NT2/D1 (cell line): ENCODE measurements around the gene PRRG4.

ENCODE experiments used
- DNase-seq: peaks from one replicate; pipeline ENCODE4 v3.0.0-alpha.2; 2011; ENCODE audit warnings: low read depth, low spot score
- H3K27me3 ChIP-seq: 2 replicates; pipeline ENCODE4 v1.6.0; 2011; ENCODE audit warnings: mild to moderate bottlenecking; ENCODE audit not compliant: insufficient read length, insufficient read depth
- H3K36me3 ChIP-seq: 2 replicates; pipeline ENCODE4 v1.6.1; 2011; ENCODE audit warnings: mild to moderate bottlenecking, low read length, mixed read lengths; ENCODE audit not compliant: insufficient read depth, insufficient read length
- H3K4me1 ChIP-seq: 2 replicates; pipeline ENCODE4 v1.5.1; 2011; ENCODE audit not compliant: insufficient read depth, insufficient read length
- H3K4me3 ChIP-seq: 2 replicates; pipeline ENCODE4 v1.5.1; 2011; ENCODE audit warnings: low read depth; ENCODE audit not compliant: insufficient read length
- H3K9ac ChIP-seq: 2 replicates; pipeline ENCODE4 v1.6.0; 2011; ENCODE audit warnings: low read depth; ENCODE audit not compliant: insufficient read length
- H3K9me3 ChIP-seq: 2 replicates; pipeline ENCODE4 v1.5.1; 2011; ENCODE audit warnings: mild to moderate bottlenecking, low read length; ENCODE audit not compliant: insufficient read depth
- SUZ12 ChIP-seq: IDR thresholded peaks from 2 replicates; pipeline ENCODE4 v1.6.1; 2011; ENCODE audit not compliant: insufficient read length, insufficient read depth; ENCODE audit errors: extremely low read depth
- YY1 ChIP-seq: IDR thresholded peaks from 2 replicates; pipeline ENCODE4 v1.6.1; 2011; ENCODE audit not compliant: insufficient read length, insufficient read depth
- ZNF274 ChIP-seq: IDR thresholded peaks from 2 replicates; pipeline ENCODE4 v1.6.1; 2011; ENCODE audit warnings: mild to moderate bottlenecking, low read depth, low read length

PRRG4 gene

GRCh38 chr11:32792948-32793475, 36.7 kb upstream of the PRRG4 start:
- DNase-seq: no peak
- Histone ChIP-seq H3K4me1 (no peaks in the 10 kb centered on the region), H3K9ac (no peak overlapping the region), H3K4me3 (no peak overlapping the region), H3K9me3 (no peaks in the 10 kb centered on the region), H3K36me3 (no peaks in the 10 kb centered on the region), H3K27me3 (no peaks in the 10 kb centered on the region)
- no peak for TF ChIP-seq SUZ12
- no peak for TF ChIP-seq YY1
- no peak for TF ChIP-seq ZNF274

GRCh38 chr11:32794439-32794838, 35.3 kb upstream of the PRRG4 start, which contains the start of gene CCDC73:
Gene CCDC73, minus strand, starts transcription at chr11:32794662. Its CDS starts 34,419 bp downstream, at chr11:32760243.
- Histone ChIP-seq H3K4me1 (no peaks in the 10 kb centered on the region), H3K4me3 (no peak within 1 kb of the TSS), H3K9ac (no peak within 1 kb of the TSS), H3K9me3 (no peaks in the 10 kb centered on the region), H3K27me3 (no peaks in the 10 kb centered on the region), H3K36me3 (no peaks in the 10 kb centered on the region)
- no peak for DNase-seq
- TF ChIP-seq ZNF274 (no peak), YY1 (no peak), SUZ12 (no peak)

GRCh38 chr11:32796425-32796824, 33.3 kb upstream of the PRRG4 start:
- no peak for TF ChIP-seq ZNF274
- Histone ChIP-seq H3K27me3 (no peaks in the 10 kb centered on the region), H3K4me3 (no peak overlapping the region), H3K36me3 (no peaks in the 10 kb centered on the region), H3K4me1 (no peaks in the 10 kb centered on the region), H3K9ac (no peak overlapping the region), H3K9me3 (no peaks in the 10 kb centered on the region)
- DNase-seq: no peak

GRCh38 chr11:32809313-32809712, 20.4 kb upstream of the PRRG4 start:
- DNase-seq: peak; percentile 57
- H3K27me3 ChIP-seq: no peaks in the 10 kb centered on the region

GRCh38 chr11:32817181-32817851, 12.4 kb upstream of the PRRG4 start:
- no peak for DNase-seq

More at GRCh38 chr11:32809313-32809712, 20.4 kb upstream of the PRRG4 start:
- no peak for TF ChIP-seq YY1
- TF ChIP-seq ZNF274: no peak
- no peak for TF ChIP-seq SUZ12
- Histone ChIP-seq H3K9ac (no peak overlapping the region), H3K9me3 (no peaks in the 10 kb centered on the region), H3K4me1 (no peaks in the 10 kb centered on the region), H3K4me3 (no peak overlapping the region), H3K36me3 (no peaks in the 10 kb centered on the region)

GRCh38 chr11:32817852-32818183, 11.9 kb upstream of the PRRG4 start:
- no peaks in the 10 kb centered on the region for H3K27me3 ChIP-seq
- no peak overlapping the region for H3K9ac ChIP-seq

More at GRCh38 chr11:32817181-32817851, 12.4 kb upstream of the PRRG4 start:
- H3K4me3 ChIP-seq: no peak overlapping the region
- TF ChIP-seq ZNF274 (no peak), SUZ12 (no peak), YY1 (no peak)
- H3K27me3 ChIP-seq: no peaks in the 10 kb centered on the region
- H3K9me3 ChIP-seq: no peaks in the 10 kb centered on the region
- no peaks in the 10 kb centered on the region for H3K4me1 ChIP-seq
- H3K36me3 ChIP-seq: no peaks in the 10 kb centered on the region
- H3K9ac ChIP-seq: no peak overlapping the region

GRCh38 chr11:32819187-32819586, 10.5 kb upstream of the PRRG4 start:
- H3K9ac ChIP-seq: no peak overlapping the region
- H3K4me1 ChIP-seq: no peaks in the 10 kb centered on the region
- no peak for TF ChIP-seq ZNF274
- TF ChIP-seq YY1: no peak
- TF ChIP-seq SUZ12: no peak
- H3K36me3 ChIP-seq: no peaks in the 10 kb centered on the region
- H3K27me3 ChIP-seq: no peaks in the 10 kb centered on the region
- no peak overlapping the region for H3K4me3 ChIP-seq
- no peaks in the 10 kb centered on the region for H3K9me3 ChIP-seq
- DNase-seq: no peak

More at GRCh38 chr11:32817852-32818183, 11.9 kb upstream of the PRRG4 start:
- no peaks in the 10 kb centered on the region for H3K36me3 ChIP-seq
- no peak overlapping the region for H3K4me3 ChIP-seq
- no peak for TF ChIP-seq YY1
- TF ChIP-seq ZNF274: no peak
- no peak for TF ChIP-seq SUZ12
- DNase-seq: no peak
- H3K9me3 ChIP-seq: no peaks in the 10 kb centered on the region
- H3K4me1 ChIP-seq: no peaks in the 10 kb centered on the region

- no peaks in the 10 kb centered on the region for H3K4me1 ChIP-seq
- no peaks in the 10 kb centered on the region for H3K36me3 ChIP-seq
- no peaks in the 10 kb centered on the region for H3K27me3 ChIP-seq
- no peak overlapping the region for H3K4me3 ChIP-seq
- no peak for DNase-seq
- H3K9me3 ChIP-seq: no peaks in the 10 kb centered on the region
- TF ChIP-seq SUZ12: no peak
- TF ChIP-seq YY1: no peak
- no peak for TF ChIP-seq ZNF274
- H3K9ac ChIP-seq: no peak overlapping the region
Observed at GRCh38 chr11:32820497-32820896, 9.2 kb upstream of the PRRG4 start.
